ENCODE results near the gene CSNK1A1L.

Gene CSNK1A1L

GRCh38 chr13:37141011-37141410, 35.5 kb upstream of the CSNK1A1L start:
- Histone ChIP-seq H3K79me2 (ENCODE audit: insufficient read depth, low read length) (no peaks in the 10 kb centered on the region), H3K36me3 (ENCODE audit: low read length) (no peaks in the 10 kb centered on the region), H3K4me3 (ENCODE audit: insufficient read depth, low read length, poor library complexity, severe bottlenecking) (no peak overlapping the region), H3K27me3 (ENCODE audit: low read length) (no peaks in the 10 kb centered on the region), H3K9me2 (replicated peaks; ENCODE audit: insufficient read depth, low read length) (no peaks in the 10 kb centered on the region), H2AFZ (ENCODE audit: low read depth, low read length, severe bottlenecking) (no peak overlapping the region), H3F3A (ENCODE audit: insufficient read depth) (no peaks in the 10 kb centered on the region), H3K4me2 (ENCODE audit: low read depth, low read length, poor library complexity, severe bottlenecking) (no peak overlapping the region), H3K27ac (ENCODE audit: low read depth, low read length) (no peak overlapping the region), H3K9me3 (ENCODE audit: insufficient read depth, low read length) (no peaks in the 10 kb centered on the region), H3K9ac (ENCODE audit: low read length) (no peak overlapping the region), H4K20me1 (ENCODE audit: low read depth, low read length) (no peaks in the 10 kb centered on the region)
- TF ChIP-seq, protein P1, sequence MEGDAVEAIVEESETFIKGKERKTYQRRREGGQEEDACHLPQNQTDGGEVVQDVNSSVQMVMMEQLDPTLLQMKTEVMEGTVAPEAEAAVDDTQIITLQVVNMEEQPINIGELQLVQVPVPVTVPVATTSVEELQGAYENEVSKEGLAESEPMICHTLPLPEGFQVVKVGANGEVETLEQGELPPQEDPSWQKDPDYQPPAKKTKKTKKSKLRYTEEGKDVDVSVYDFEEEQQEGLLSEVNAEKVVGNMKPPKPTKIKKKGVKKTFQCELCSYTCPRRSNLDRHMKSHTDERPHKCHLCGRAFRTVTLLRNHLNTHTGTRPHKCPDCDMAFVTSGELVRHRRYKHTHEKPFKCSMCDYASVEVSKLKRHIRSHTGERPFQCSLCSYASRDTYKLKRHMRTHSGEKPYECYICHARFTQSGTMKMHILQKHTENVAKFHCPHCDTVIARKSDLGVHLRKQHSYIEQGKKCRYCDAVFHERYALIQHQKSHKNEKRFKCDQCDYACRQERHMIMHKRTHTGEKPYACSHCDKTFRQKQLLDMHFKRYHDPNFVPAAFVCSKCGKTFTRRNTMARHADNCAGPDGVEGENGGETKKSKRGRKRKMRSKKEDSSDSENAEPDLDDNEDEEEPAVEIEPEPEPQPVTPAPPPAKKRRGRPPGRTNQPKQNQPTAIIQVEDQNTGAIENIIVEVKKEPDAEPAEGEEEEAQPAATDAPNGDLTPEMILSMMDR (IDR thresholded peaks at IDR 0.05; ENCODE audit: insufficient read depth, low read length, poor library complexity, severe bottlenecking) = no peak
- no peak for TF ChIP-seq EZH2phosphoT487 (conservative IDR thresholded peaks at IDR 0.05; ENCODE audit: low read length)

GRCh38 chr13:37139356-37139755, 33.9 kb upstream of the CSNK1A1L start:
- Histone ChIP-seq H3K9me2 (replicated peaks; ENCODE audit: insufficient read depth, low read length) (no peaks in the 10 kb centered on the region), H3F3A (ENCODE audit: insufficient read depth) (no peaks in the 10 kb centered on the region), H3K9ac (ENCODE audit: low read length) (no peak overlapping the region), H2AFZ (ENCODE audit: low read depth, low read length, severe bottlenecking) (no peak overlapping the region), H3K79me2 (ENCODE audit: insufficient read depth, low read length) (no peaks in the 10 kb centered on the region), H4K20me1 (ENCODE audit: low read depth, low read length) (no peaks in the 10 kb centered on the region), H3K4me2 (ENCODE audit: low read depth, low read length, poor library complexity, severe bottlenecking) (no peak overlapping the region), H3K9me3 (ENCODE audit: insufficient read depth, low read length) (no peaks in the 10 kb centered on the region), H3K27me3 (ENCODE audit: low read length) (no peaks in the 10 kb centered on the region), H3K27ac (ENCODE audit: low read depth, low read length) (no peak overlapping the region), H3K36me3 (ENCODE audit: low read length) (no peaks in the 10 kb centered on the region), H3K4me3 (ENCODE audit: insufficient read depth, low read length, poor library complexity, severe bottlenecking) (no peak overlapping the region)
- TF ChIP-seq, protein P1 (IDR thresholded peaks at IDR 0.05; ENCODE audit: insufficient read depth, low read length, poor library complexity, severe bottlenecking) = no peak
- no peak for TF ChIP-seq EZH2phosphoT487 (conservative IDR thresholded peaks at IDR 0.05; ENCODE audit: low read length)

GRCh38 chr13:37138926-37139325, 33.5 kb upstream of the CSNK1A1L start:
- no peak overlapping the region for H3K27ac ChIP-seq (ENCODE audit: low read depth, low read length)
- no peaks in the 10 kb centered on the region for H4K20me1 ChIP-seq (ENCODE audit: low read depth, low read length)
- no peaks in the 10 kb centered on the region for H3K79me2 ChIP-seq (ENCODE audit: insufficient read depth, low read length)
- no peak overlapping the region for H3K9ac ChIP-seq (ENCODE audit: low read length)
- H3F3A ChIP-seq (ENCODE audit: insufficient read depth) = no peaks in the 10 kb centered on the region
- H3K9me3 ChIP-seq (ENCODE audit: insufficient read depth, low read length) = no peaks in the 10 kb centered on the region
- no peak overlapping the region for H2AFZ ChIP-seq (ENCODE audit: low read depth, low read length, severe bottlenecking)
- H3K36me3 ChIP-seq (ENCODE audit: low read length) = no peaks in the 10 kb centered on the region
- TF ChIP-seq, protein P1 (IDR thresholded peaks at IDR 0.05; ENCODE audit: insufficient read depth, low read length, poor library complexity, severe bottlenecking) = no peak
- no peak for TF ChIP-seq EZH2phosphoT487 (conservative IDR thresholded peaks at IDR 0.05; ENCODE audit: low read length)
- H3K4me3 ChIP-seq (ENCODE audit: insufficient read depth, low read length, poor library complexity, severe bottlenecking) = no peak overlapping the region
- no peak overlapping the region for H3K4me2 ChIP-seq (ENCODE audit: low read depth, low read length, poor library complexity, severe bottlenecking)
- no peaks in the 10 kb centered on the region for H3K9me2 ChIP-seq (replicated peaks; ENCODE audit: insufficient read depth, low read length)
- H3K27me3 ChIP-seq (ENCODE audit: low read length) = no peaks in the 10 kb centered on the region
